ENCODE data around the gene ABCA13. TPM values are rescaled to one million over a fixed set of nuclear protein-coding genes. Genes with fewer than 3 reads are reported as not detected.

Gene ABCA13
- total RNA-seq, 1 experiment from 2014 or later, result 2.1 TPM

DNA sequence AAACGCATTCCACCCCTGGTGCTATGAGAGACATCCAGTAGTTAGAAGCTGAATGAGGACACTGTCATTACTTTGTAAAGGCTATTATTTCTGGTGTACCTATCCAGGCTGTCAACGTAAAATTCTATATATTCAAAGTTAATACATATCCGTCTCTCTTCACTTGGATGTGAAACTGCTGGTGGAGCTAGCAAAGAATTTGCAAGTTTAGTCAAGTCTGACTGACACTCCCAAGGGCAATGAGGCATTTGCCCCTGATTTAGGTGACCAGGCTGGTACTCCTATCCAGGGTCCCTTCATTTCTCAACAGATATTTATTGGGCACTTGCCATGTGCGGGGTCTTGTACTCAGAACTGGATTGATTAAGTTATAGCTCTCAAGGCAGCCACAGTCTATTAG lies 493.0 kb downstream of the ABCA13 start:
- BruUV-seq (replicated peaks), result no TSS peak
- POLR2A ChIA-PET (ENCODE audit: unreplicated experiment), result no interaction called here
- Histone ChIP-seq H3K4me1 (ENCODE audit: insufficient read depth, low read length) (no peaks in the 10 kb centered on the region), H3K27me3 (ENCODE audit: low read length) (peaks cover 12% of the 10 kb centered on the region), H3K36me3 (ENCODE audit: low read depth, low read length) (no peaks in the 10 kb centered on the region), H3F3A (ENCODE audit: low read length, unreplicated experiment) (no peaks in the 10 kb centered on the region), H3K9ac (ENCODE audit: low read length) (no peak overlapping the region), H3K9me2 (replicated peaks; ENCODE audit: low read length) (no peaks in the 10 kb centered on the region), H2AFZ (ENCODE audit: low read length) (no peak overlapping the region), H3K79me2 (ENCODE audit: low read length) (no peaks in the 10 kb centered on the region), H3K27ac (ENCODE audit: low read length) (no peak overlapping the region), H3K4me3 (ENCODE audit: low read length) (no peak overlapping the region), H3K4me2 (ENCODE audit: low read length) (no peak overlapping the region), H4K20me1 (ENCODE audit: low read length) (no peaks in the 10 kb centered on the region), H3K9me3 (ENCODE audit: low read length) (no peaks in the 10 kb centered on the region)
- intact Hi-C loops (cut with micrococcal nuclease), result no loop called here
- CTCF ChIA-PET, result no interaction called here
- DNase-seq (no peak), ATAC-seq (no peak)
- TF ChIP-seq, protein P1, sequence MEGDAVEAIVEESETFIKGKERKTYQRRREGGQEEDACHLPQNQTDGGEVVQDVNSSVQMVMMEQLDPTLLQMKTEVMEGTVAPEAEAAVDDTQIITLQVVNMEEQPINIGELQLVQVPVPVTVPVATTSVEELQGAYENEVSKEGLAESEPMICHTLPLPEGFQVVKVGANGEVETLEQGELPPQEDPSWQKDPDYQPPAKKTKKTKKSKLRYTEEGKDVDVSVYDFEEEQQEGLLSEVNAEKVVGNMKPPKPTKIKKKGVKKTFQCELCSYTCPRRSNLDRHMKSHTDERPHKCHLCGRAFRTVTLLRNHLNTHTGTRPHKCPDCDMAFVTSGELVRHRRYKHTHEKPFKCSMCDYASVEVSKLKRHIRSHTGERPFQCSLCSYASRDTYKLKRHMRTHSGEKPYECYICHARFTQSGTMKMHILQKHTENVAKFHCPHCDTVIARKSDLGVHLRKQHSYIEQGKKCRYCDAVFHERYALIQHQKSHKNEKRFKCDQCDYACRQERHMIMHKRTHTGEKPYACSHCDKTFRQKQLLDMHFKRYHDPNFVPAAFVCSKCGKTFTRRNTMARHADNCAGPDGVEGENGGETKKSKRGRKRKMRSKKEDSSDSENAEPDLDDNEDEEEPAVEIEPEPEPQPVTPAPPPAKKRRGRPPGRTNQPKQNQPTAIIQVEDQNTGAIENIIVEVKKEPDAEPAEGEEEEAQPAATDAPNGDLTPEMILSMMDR (conservative IDR thresholded peaks at IDR 0.05; ENCODE audit: low read depth, low read length), result no peak
- no peak for TF ChIP-seq EZH2phosphoT487 (IDR thresholded peaks at IDR 0.05; ENCODE audit: borderline replicate concordance, low read length)
- TF ChIP-seq EZH2 (IDR thresholded peaks at IDR 0.05; ENCODE audit: low read length, unreplicated experiment), result no peak

DNA sequence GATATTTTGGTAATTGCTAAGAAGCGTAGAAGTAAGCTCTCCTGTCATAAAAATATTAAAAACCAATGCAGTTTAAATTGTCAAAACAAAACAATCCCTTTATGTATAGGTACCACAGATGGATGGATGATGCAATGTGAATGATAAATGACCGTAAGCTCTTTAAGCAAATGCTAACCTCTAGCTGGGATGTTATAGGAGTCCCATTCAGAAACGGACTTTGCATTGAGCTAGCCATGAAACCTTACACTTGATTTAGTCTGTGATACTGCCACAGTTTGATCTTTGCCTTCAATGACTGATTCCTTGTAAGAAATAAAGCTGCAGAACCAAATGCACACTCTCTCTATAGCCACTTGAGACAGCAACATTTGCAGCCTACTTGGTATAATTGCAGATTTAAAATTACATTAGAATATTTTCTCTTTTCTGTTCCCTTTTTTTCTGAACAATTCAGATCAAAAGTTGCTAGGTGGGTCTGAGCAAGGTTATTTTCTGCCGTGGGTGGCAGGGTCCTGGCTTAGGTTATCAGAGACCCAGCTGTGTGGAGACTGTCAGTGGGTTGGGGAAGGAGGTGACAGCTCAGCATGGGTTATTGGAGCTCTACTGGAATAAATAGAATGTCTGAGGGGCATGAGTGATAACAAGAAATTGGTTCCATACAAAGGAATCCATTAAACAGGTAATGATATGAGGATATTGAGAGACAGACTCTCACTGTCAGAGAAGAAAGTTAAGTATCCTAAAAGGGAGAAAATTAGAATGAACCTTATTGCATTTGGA lies 494.3 kb downstream of the ABCA13 start:
- Histone ChIP-seq H3K27ac (ENCODE audit: low read length) (no peak overlapping the region), H3K4me2 (ENCODE audit: low read length) (no peak overlapping the region), H3F3A (ENCODE audit: low read length, unreplicated experiment) (no peaks in the 10 kb centered on the region), H2AFZ (ENCODE audit: low read length) (no peak overlapping the region), H3K9me2 (replicated peaks; ENCODE audit: low read length) (0 out of 2 replicates have a peak, but pooled peaks cover 4% of the 10 kb centered on the region), H3K79me2 (ENCODE audit: low read length) (no peaks in the 10 kb centered on the region), H3K36me3 (ENCODE audit: low read depth, low read length) (no peaks in the 10 kb centered on the region), H3K9ac (ENCODE audit: low read length) (no peak overlapping the region), H4K20me1 (ENCODE audit: low read length) (no peaks in the 10 kb centered on the region), H3K4me1 (ENCODE audit: insufficient read depth, low read length) (no peaks in the 10 kb centered on the region), H3K9me3 (ENCODE audit: low read length) (no peaks in the 10 kb centered on the region), H3K27me3 (ENCODE audit: low read length) (peaks cover 12% of the 10 kb centered on the region), H3K4me3 (ENCODE audit: low read length) (no peak overlapping the region)
- no peak for ATAC-seq
- no TSS peak for BruUV-seq (replicated peaks)
- DNase-seq, result no peak
- ChIA-PET POLR2A (ENCODE audit: unreplicated experiment) (no interaction called here), CTCF (no interaction called here)
- TF ChIP-seq EZH2phosphoT487 (IDR thresholded peaks at IDR 0.05; ENCODE audit: borderline replicate concordance, low read length) (no peak), EZH2 (IDR thresholded peaks at IDR 0.05; ENCODE audit: low read length, unreplicated experiment) (no peak)
- TF ChIP-seq, protein P1 (conservative IDR thresholded peaks at IDR 0.05; ENCODE audit: low read depth, low read length), result no peak
- intact Hi-C loops (cut with micrococcal nuclease), result no loop called here

DNA sequence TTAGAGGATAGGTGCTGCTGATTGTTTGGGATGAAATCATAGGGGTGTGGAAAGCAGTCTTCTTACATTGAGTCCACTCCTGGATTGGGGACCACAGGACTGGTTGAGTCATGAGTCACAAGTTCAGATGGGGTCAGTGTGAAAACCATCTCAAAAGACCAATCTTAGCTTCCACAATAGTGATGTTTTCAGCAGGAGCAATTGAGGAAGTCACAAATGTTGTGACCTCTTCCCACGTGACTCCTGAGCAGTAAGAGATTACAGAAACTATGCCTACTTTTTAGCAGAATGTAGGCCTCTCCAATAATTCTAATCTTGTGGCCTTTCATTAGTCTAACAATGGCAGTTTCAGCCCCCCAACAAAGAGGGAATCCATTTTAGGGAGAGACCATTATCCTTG lies 496.1 kb downstream of the ABCA13 start:
- no peak for DNase-seq
- H3K4me2 ChIP-seq (ENCODE audit: low read length), result no peak overlapping the region
- H3K79me2 ChIP-seq (ENCODE audit: low read length), result no peaks in the 10 kb centered on the region
- H3K4me1 ChIP-seq (ENCODE audit: insufficient read depth, low read length), result no peaks in the 10 kb centered on the region
- no peaks in the 10 kb centered on the region for H4K20me1 ChIP-seq (ENCODE audit: low read length)
- ChIA-PET CTCF (no interaction called here), POLR2A (ENCODE audit: unreplicated experiment) (no interaction called here)
- BruUV-seq (replicated peaks), result no TSS peak
- TF ChIP-seq, protein P1 (conservative IDR thresholded peaks at IDR 0.05; ENCODE audit: low read depth, low read length), result no peak
- TF ChIP-seq EZH2phosphoT487 (IDR thresholded peaks at IDR 0.05; ENCODE audit: borderline replicate concordance, low read length), result no peak
- no peak for TF ChIP-seq EZH2 (IDR thresholded peaks at IDR 0.05; ENCODE audit: low read length, unreplicated experiment)
- no peak overlapping the region for H2AFZ ChIP-seq (ENCODE audit: low read length)
- H3K27me3 ChIP-seq (ENCODE audit: low read length), result peaks cover 12% of the 10 kb centered on the region
- H3K4me3 ChIP-seq (ENCODE audit: low read length), result no peak overlapping the region
- no peak for ATAC-seq
- no peak overlapping the region for H3K9ac ChIP-seq (ENCODE audit: low read length)
- no peak overlapping the region for H3K27ac ChIP-seq (ENCODE audit: low read length)
- no peaks in the 10 kb centered on the region for H3F3A ChIP-seq (ENCODE audit: low read length, unreplicated experiment)
- intact Hi-C loops (cut with micrococcal nuclease), result no loop called here
- H3K9me2 ChIP-seq (replicated peaks; ENCODE audit: low read length), result 0 out of 2 replicates have a peak, but pooled peaks cover 4% of the 10 kb centered on the region
- H3K9me3 ChIP-seq (ENCODE audit: low read length), result no peaks in the 10 kb centered on the region
- H3K36me3 ChIP-seq (ENCODE audit: low read depth, low read length), result no peaks in the 10 kb centered on the region

Data from PC-3 (cell line).